ENCODE results near the gene TCF7L2.

DNA sequence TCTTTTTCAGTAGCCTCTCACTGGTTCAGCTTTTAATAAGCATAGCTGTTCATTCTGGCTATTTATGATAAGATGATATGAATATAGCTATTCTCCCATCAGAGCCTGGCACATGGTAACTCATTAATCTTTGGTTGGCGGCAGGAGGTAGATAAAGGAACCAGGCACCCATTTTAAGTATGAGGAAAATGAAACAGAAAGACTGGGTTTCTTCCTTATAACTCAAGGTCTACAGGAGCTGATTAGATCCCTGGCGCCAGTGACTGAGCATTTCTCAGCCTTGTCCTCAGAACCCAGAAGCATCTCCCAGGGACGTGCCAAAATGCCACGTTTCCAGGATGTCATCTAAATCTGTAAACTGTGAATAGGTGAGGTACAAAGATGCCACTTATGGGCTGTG lies 141.9 kb downstream of the TCF7L2 start:
- TF ChIP-seq, protein P1, sequence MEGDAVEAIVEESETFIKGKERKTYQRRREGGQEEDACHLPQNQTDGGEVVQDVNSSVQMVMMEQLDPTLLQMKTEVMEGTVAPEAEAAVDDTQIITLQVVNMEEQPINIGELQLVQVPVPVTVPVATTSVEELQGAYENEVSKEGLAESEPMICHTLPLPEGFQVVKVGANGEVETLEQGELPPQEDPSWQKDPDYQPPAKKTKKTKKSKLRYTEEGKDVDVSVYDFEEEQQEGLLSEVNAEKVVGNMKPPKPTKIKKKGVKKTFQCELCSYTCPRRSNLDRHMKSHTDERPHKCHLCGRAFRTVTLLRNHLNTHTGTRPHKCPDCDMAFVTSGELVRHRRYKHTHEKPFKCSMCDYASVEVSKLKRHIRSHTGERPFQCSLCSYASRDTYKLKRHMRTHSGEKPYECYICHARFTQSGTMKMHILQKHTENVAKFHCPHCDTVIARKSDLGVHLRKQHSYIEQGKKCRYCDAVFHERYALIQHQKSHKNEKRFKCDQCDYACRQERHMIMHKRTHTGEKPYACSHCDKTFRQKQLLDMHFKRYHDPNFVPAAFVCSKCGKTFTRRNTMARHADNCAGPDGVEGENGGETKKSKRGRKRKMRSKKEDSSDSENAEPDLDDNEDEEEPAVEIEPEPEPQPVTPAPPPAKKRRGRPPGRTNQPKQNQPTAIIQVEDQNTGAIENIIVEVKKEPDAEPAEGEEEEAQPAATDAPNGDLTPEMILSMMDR (IDR thresholded peaks at IDR 0.05) = no peak
- no peak for TF ChIP-seq POLR2A (IDR thresholded peaks at IDR 0.05)
